Right forelimb (tissue), 1 donor: Measurements from ENCODE around the gene PNMA1.

Experiments
- DNase-seq: peaks from one replicate; pipeline ENCODE4 v3.0.0-alpha.2; 2018

PNMA1 gene

GRCh38 chr14:73749706-73750530, 35.7 kb upstream of the PNMA1 start:
- peak; percentile 40 for DNase-seq

- DNase-seq = no peak
Observed at GRCh38 chr14:73748858-73749357, 34.7 kb upstream of the PNMA1 start.

GRCh38 chr14:73747379-73748211, 33.4 kb upstream of the PNMA1 start:
- no peak for DNase-seq

- DNase-seq = peak; percentile 55
Observed at GRCh38 chr14:73746520-73747378, 32.6 kb upstream of the PNMA1 start.

GRCh38 chr14:73745571-73746519, 31.7 kb upstream of the PNMA1 start:
- peak; percentile 37 for DNase-seq

- DNase-seq = peak; percentile 38
Observed at GRCh38 chr14:73744874-73745529, 30.8 kb upstream of the PNMA1 start.

- DNase-seq = peak; percentile 39
Observed at GRCh38 chr14:73744175-73744867, 30.1 kb upstream of the PNMA1 start.

GRCh38 chr14:73743431-73743931, 29.3 kb upstream of the PNMA1 start:
- peak; percentile 59 for DNase-seq

- peak; percentile 43 for DNase-seq
Observed at GRCh38 chr14:73742520-73743238, 28.5 kb upstream of the PNMA1 start.

GRCh38 chr14:73741876-73742519, 27.8 kb upstream of the PNMA1 start:
- DNase-seq = no peak

- DNase-seq = no peak
Observed at GRCh38 chr14:73741386-73741875, 27.2 kb upstream of the PNMA1 start.

GRCh38 chr14:73740618-73741326, 26.6 kb upstream of the PNMA1 start:
- no peak for DNase-seq

GRCh38 chr14:73739899-73740617, 25.9 kb upstream of the PNMA1 start:
- DNase-seq = no peak

GRCh38 chr14:73739174-73739898, 25.2 kb upstream of the PNMA1 start:
- DNase-seq = no peak

- DNase-seq = no peak
Observed at GRCh38 chr14:73738518-73739173, 24.5 kb upstream of the PNMA1 start.

- DNase-seq = peak; percentile 19
Observed at GRCh38 chr14:73736842-73737241, 22.7 kb upstream of the PNMA1 start.
